ENCODE measurements around the gene PIAS1. TPM values are rescaled to one million over a fixed set of nuclear protein-coding genes. Genes with fewer than 3 reads are reported as not detected.
A peak's percentile ranks its signal among the peaks of the same experiment; 100 is the strongest.

Gene PIAS1
- total and polyA plus RNA-seq, 11 donors: 6.2 to 37.8 (median 29.4) TPM

DNA sequence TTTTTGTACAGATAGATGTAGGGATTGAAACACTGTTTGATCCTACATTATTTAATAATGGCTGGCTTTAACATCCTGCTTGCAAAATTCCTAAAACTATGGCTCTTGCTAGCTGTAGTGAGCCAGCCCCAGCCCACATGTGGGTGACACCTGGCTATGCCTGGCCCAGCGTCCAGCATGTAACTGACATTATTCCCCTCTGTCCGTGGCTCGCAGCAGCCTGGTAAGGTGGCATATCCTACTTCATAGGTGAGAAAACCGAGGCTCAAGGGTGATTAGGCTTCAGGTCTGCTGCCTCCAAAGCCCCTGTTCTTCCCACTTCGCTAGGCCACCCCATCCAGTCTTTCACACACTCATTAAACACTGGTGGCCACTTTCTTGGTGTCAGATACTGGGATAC, 149.4 kb downstream of the PIAS1 start:
- no peak for ATAC-seq
- peaks cover 0 to 47% (median 23%) of the 10 kb centered on the region in 12 donors for H3K4me1 ChIP-seq
- WGBS, 4 donors: 95 to 97% (median 97%) methylated on average over 5 of the region's 5 CpGs

DNA sequence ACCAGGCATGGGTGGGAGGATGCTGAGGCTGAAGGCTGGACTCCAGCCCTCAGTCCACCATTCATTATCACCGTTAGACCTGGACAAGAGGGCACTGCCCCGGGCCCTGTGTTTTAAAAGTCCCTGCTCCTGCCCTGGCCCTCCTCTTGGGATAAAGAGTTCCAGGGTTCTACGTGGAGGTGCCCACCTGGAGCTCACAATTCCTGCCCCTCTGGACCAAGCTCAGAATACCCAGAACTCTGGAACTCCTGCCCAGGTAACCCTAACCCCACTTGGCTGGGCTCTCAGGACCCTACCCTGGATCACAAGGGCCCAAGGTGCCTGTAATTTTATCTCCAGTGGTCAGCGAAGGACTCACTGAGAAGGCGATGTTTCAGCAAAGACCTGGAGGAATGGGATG, 149.8 kb downstream of the PIAS1 start:
- Histone ChIP-seq H3K9me3 (no peaks in the 10 kb centered on the region), H3K27ac (no peak overlapping the region), H3K27me3 (no peaks in the 10 kb centered on the region), H3K4me3 (no peak overlapping the region), H3K4me1 (peaks cover 0 to 52% (median 23%) of the 10 kb centered on the region in 12 donors), H3K36me3 (no peaks in the 10 kb centered on the region)
- ATAC-seq (no peak), DNase-seq (no peak)
- 95 to 100% (median 98%) methylated on average over 5 of the region's 5 CpGs for WGBS, 4 donors
- intact Hi-C loops (cut with DNase I): no loop called here
- TF ChIP-seq, protein P1, sequence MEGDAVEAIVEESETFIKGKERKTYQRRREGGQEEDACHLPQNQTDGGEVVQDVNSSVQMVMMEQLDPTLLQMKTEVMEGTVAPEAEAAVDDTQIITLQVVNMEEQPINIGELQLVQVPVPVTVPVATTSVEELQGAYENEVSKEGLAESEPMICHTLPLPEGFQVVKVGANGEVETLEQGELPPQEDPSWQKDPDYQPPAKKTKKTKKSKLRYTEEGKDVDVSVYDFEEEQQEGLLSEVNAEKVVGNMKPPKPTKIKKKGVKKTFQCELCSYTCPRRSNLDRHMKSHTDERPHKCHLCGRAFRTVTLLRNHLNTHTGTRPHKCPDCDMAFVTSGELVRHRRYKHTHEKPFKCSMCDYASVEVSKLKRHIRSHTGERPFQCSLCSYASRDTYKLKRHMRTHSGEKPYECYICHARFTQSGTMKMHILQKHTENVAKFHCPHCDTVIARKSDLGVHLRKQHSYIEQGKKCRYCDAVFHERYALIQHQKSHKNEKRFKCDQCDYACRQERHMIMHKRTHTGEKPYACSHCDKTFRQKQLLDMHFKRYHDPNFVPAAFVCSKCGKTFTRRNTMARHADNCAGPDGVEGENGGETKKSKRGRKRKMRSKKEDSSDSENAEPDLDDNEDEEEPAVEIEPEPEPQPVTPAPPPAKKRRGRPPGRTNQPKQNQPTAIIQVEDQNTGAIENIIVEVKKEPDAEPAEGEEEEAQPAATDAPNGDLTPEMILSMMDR (IDR thresholded peaks at IDR 0.05): no peak
- TF ChIP-seq POLR2A (IDR thresholded peaks at IDR 0.05): no peak

More for the DNA sequence above, 149.4 kb downstream of the PIAS1 start:
- intact Hi-C loops (cut with DNase I): no loop called here
- H3K36me3 ChIP-seq: no peaks in the 10 kb centered on the region
- no peaks in the 10 kb centered on the region for H3K9me3 ChIP-seq
- no peak overlapping the region for H3K4me3 ChIP-seq
- H3K27ac ChIP-seq: no peak overlapping the region
- TF ChIP-seq POLR2A (IDR thresholded peaks at IDR 0.05): no peak
- TF ChIP-seq, protein P1 (IDR thresholded peaks at IDR 0.05): no peak
- H3K27me3 ChIP-seq: no peaks in the 10 kb centered on the region
- DNase-seq: no peak

DNA sequence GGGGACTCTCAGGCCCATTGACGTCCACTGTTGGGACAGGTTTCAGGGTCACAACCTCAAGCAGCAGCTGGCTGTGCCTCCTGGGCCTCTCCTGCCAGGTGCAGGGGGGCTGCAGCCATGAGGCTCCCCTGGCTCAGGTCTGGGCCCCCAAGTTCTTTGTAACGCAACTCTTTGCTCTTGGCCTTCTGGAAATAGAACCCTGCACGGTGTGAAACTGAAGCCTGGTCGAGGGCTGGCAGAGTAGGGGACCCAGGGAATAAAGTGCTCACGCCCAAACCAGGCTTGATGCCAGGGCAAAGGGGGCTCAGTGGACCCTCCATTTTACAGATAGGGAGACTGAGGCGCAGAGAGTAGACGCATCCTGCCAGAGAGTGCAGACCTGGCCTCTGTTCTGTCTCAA, 150.2 kb downstream of the PIAS1 start:
- Histone ChIP-seq H3K4me1 (peaks cover 0 to 52% (median 23%) of the 10 kb centered on the region in 12 donors), H3K27me3 (no peaks in the 10 kb centered on the region), H3K4me3 (peak overlapping the region in 5 of 12 donors; percentile 20 to 51 (median 36)), H3K9me3 (no peaks in the 10 kb centered on the region), H3K27ac (peak overlapping the region in 1 of 12 donors; percentile 36), H3K36me3 (no peaks in the 10 kb centered on the region)
- ATAC-seq: no peak
- no peak for TF ChIP-seq POLR2A (IDR thresholded peaks at IDR 0.05)
- TF ChIP-seq, protein P1 (IDR thresholded peaks at IDR 0.05): no peak
- WGBS, 4 donors: 94 to 98% (median 96%) methylated on average over 6 to 7 of the region's 7 CpGs
- no peak for DNase-seq
- intact Hi-C loops (cut with DNase I): no loop called here

DNA sequence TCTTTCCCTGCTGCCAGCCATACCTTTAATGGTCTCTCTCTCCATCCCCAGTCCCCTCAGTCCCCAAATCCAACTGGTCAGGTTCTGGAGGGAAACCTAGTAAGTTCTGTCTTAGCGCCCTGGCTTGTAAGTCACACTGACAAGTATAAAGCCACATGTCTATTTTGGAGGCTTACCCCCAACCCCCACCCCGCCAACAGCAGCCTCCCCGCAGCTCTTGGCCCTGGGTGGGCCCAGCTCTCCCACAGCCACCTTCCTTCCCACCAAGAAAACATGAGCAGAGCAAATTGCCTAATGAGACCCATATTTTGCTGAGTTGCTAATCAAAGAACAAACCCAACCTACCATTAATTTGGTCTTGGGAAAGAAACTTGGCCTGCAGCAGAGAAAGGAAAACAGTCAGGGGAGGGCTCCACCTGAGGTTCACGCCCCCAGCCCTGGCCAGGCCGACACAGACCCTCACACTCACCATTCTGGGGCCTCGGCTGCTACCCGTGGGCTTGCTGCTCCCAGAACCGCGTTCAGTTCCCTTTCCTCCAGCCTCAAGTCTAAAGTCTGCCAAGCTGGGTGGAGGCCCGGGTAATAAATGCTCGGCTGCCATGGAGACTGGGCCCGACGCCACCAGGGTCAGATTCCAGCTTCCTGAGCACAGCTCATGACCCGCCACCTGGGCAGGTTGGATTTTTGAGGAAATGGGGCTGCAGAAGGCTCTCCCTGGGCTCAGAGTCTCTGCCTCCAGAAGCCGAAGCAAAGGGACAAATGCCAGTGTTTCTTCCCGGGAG, 150.9 kb downstream of the PIAS1 start, which contains the start of gene CALML4:
TSS of gene CALML4 (minus strand) at position 557 of the 782 bp plus-strand sequence. CDS start at position 472, 85 bp downstream.
- no peaks in the 10 kb centered on the region for H3K9me3 ChIP-seq
- H3K27me3 ChIP-seq: no peaks in the 10 kb centered on the region
- DNase-seq (peak; percentile 64 to 84 (median 76)), ATAC-seq (peak; percentile 43 to 77 (median 64))
- H3K36me3 ChIP-seq: no peaks in the 10 kb centered on the region
- 52 to 63% (median 59%) methylated on average over 8 to 16 of the region's 16 CpGs for WGBS, 4 donors
- TF ChIP-seq POLR2A (IDR thresholded peaks at IDR 0.05): no peak
- TF ChIP-seq, protein P1 (IDR thresholded peaks at IDR 0.05): no peak
- intact Hi-C loops (cut with DNase I): loop anchor here in 1 of 10 donors (5.0 kb wide), 1 partner anchor 343 kb away; no protein-coding TSS in a partner anchor
- peak within 1 kb of the TSS in 8 of 12 donors; percentile 2 to 85 (median 64) for H3K27ac ChIP-seq
- H3K4me1 ChIP-seq: peaks cover 0 to 50% (median 22%) of the 10 kb centered on the region in 12 donors
- peak within 1 kb of the TSS in 9 of 12 donors; percentile 6 to 51 (median 20) for H3K4me3 ChIP-seq
